ENCODE data around the gene CORO2B.

- TF ChIP-seq CTCF (IDR thresholded peaks at IDR 0.05) (no peak), POLR2A (IDR thresholded peaks at IDR 0.05) (no peak)
These were observed 117.9 kb downstream of the CORO2B start for GRCh38 chr15:68696414-68697363.
